ENCODE results near the gene LGMN.

- no peak for TF ChIP-seq CTCF (IDR thresholded peaks at IDR 0.05; ENCODE audit: borderline replicate concordance, extremely low read depth, low read length, poor library complexity, severe bottlenecking)
- no peak for TF ChIP-seq EZH2 (IDR thresholded peaks at IDR 0.05; ENCODE audit: borderline replicate concordance, low read depth, low read length, severe bottlenecking)
Observed at GRCh38 chr14:92744198-92744597, 4.2 kb downstream of the LGMN start.

Measured in DND-41 (cell line).